T47D (cell line): ENCODE results near the gene GPC3.
A peak's percentile ranks its signal among the peaks of the same experiment; 100 is the strongest.

Source experiments
- DNase-seq, 2 experiments: peaks; one replicate each; pipeline versions ENCODE4 v3.0.0 to v3.0.0-alpha.2; 2011 to 2012; ENCODE audit warnings: low read depth in 1 of 2, low spot score in 1 of 2
- JUND ChIP-seq: IDR thresholded peaks from 2 replicates; pipeline ENCODE4 v1.6.1; 2012; ENCODE audit warnings: low read depth
- in situ Hi-C: cut with HindIII; loops from 2 replicates; pipeline ENCODE4 v1.10.0; 2016; ENCODE audit warnings: low sequenced_read_pairs, low pct_unique_long_range_greater_than_20kb

The GPC3 gene

GRCh38 chrX:133600536-133600935 lies 384.9 kb downstream of the GPC3 start:
- in situ Hi-C loops, result no loop called here
- no peak for DNase-seq
- no peak for TF ChIP-seq JUND

GRCh38 chrX:133598601-133599335 lies 386.6 kb downstream of the GPC3 start:
- DNase-seq, result no peak
- in situ Hi-C loops, result no loop called here
- no peak for TF ChIP-seq JUND

- no peak for TF ChIP-seq JUND
- in situ Hi-C loops, result no loop called here
- DNase-seq, result no peak
Measured at GRCh38 chrX:133594156-133594555, 391.2 kb downstream of the GPC3 start.

GRCh38 chrX:133593531-133593930 lies 391.9 kb downstream of the GPC3 start:
- in situ Hi-C loops, result no loop called here
- TF ChIP-seq JUND, result no peak
- no peak for DNase-seq

- in situ Hi-C loops, result no loop called here
- no peak for DNase-seq
- TF ChIP-seq JUND, result no peak
Measured at GRCh38 chrX:133590703-133591505, 394.5 kb downstream of the GPC3 start.

- DNase-seq, result no peak
- TF ChIP-seq JUND, result no peak
- in situ Hi-C loops, result no loop called here
Measured at GRCh38 chrX:133588827-133589226, 396.6 kb downstream of the GPC3 start.

GRCh38 chrX:133587818-133588217 lies 397.6 kb downstream of the GPC3 start:
- in situ Hi-C loops, result no loop called here
- TF ChIP-seq JUND, result no peak
- no peak for DNase-seq

- in situ Hi-C loops, result no loop called here
- no peak for TF ChIP-seq JUND
- DNase-seq, result peak in 1 of 2 experiments; percentile 31
Measured at GRCh38 chrX:133587071-133587470, 398.3 kb downstream of the GPC3 start.

GRCh38 chrX:133586443-133586842 lies 399.0 kb downstream of the GPC3 start:
- no peak for TF ChIP-seq JUND
- in situ Hi-C loops, result no loop called here
- DNase-seq, result peak in 1 of 2 experiments; percentile 6

- no peak for DNase-seq
- in situ Hi-C loops, result no loop called here
- no peak for TF ChIP-seq JUND
Measured at GRCh38 chrX:133583825-133584224, 401.6 kb downstream of the GPC3 start.

GRCh38 chrX:133580625-133581024 lies 404.8 kb downstream of the GPC3 start:
- in situ Hi-C loops, result no loop called here
- no peak for DNase-seq
- no peak for TF ChIP-seq JUND

- in situ Hi-C loops, result no loop called here
- no peak for DNase-seq
- TF ChIP-seq JUND, result no peak
Measured at GRCh38 chrX:133579631-133580030, 405.8 kb downstream of the GPC3 start.

GRCh38 chrX:133576876-133577275 lies 408.5 kb downstream of the GPC3 start:
- in situ Hi-C loops, result no loop called here
- TF ChIP-seq JUND, result no peak
- DNase-seq, result no peak
